HepG2 (cell line): Measurements from ENCODE around the gene HINFP. TPM values are rescaled to one million over a fixed set of nuclear protein-coding genes. Genes with fewer than 3 reads are reported as not detected.

Source experiments
- HMGXB3 ChIP-seq: sonication (generic); formaldehyde crosslinking; IDR thresholded peaks from 2 replicates; pipeline ENCODE4 v1.4.0; 2020; ENCODE audit warnings: missing genetic modification reagents, borderline replicate concordance
- KDM3A ChIP-seq: IDR thresholded peaks from 2 replicates; pipeline ENCODE4 v1.6.1; 2018; ENCODE audit warnings: low read depth, missing compliant biosample characterization
- NFYB ChIP-seq: sonication (generic); formaldehyde crosslinking; IDR thresholded peaks from 2 replicates; pipeline ENCODE4 v1.4.0; 2020; ENCODE audit warnings: missing genetic modification reagents
- SRSF9 ChIP-seq: fragments of 200-400 bp; formaldehyde crosslinking; IDR thresholded peaks from 2 replicates; pipeline ENCODE4 v1.6.1; 2018; ENCODE audit warnings: borderline replicate concordance, mild to moderate bottlenecking, low read depth, low read length; ENCODE audit not compliant: insufficient read depth, poor library complexity, severe bottlenecking
- TEAD3 ChIP-seq: optimal IDR thresholded peaks from 2 replicates; pipeline ENCODE3; 2016; ENCODE audit warnings: borderline replicate concordance
- TOE1 ChIP-seq: sonication (generic); formaldehyde crosslinking; IDR thresholded peaks from 2 replicates; pipeline ENCODE4 v1.4.0; 2020; ENCODE audit warnings: mild to moderate bottlenecking, missing genetic modification reagents
- TOPORS ChIP-seq: sonication (generic); formaldehyde crosslinking; IDR thresholded peaks from 2 replicates; pipeline ENCODE4 v1.8.0; 2023; ENCODE audit warnings: mild to moderate bottlenecking, missing genetic modification reagents
- ZNF142 ChIP-seq: sonication (generic); formaldehyde crosslinking; IDR thresholded peaks from 2 replicates; pipeline ENCODE4 v1.4.0; 2020; ENCODE audit warnings: missing genetic modification reagents
- ZNF232 ChIP-seq: sonication (generic); formaldehyde crosslinking; IDR thresholded peaks from 2 replicates; pipeline ENCODE4 v1.4.0; 2020; ENCODE audit warnings: missing genetic modification reagents, borderline replicate concordance
- ZNF263 ChIP-seq: sonication (generic); formaldehyde crosslinking; IDR thresholded peaks from 2 replicates; pipeline ENCODE4 v1.4.0; 2020; ENCODE audit warnings: missing genetic modification reagents
- ZNF274 ChIP-seq: sonication (generic); formaldehyde crosslinking; IDR thresholded peaks from 2 replicates; pipeline ENCODE4 v1.5.1; 2020; ENCODE audit warnings: mild to moderate bottlenecking, missing genetic modification reagents
- ZNF281 ChIP-seq: sonication (generic); formaldehyde crosslinking; IDR thresholded peaks from 2 replicates; pipeline ENCODE4 v1.4.0; 2020; ENCODE audit warnings: missing genetic modification reagents, borderline replicate concordance
- ZNF546 ChIP-seq: sonication (generic); formaldehyde crosslinking; conservative IDR thresholded peaks from 2 replicates; pipeline ENCODE4 v1.8.1; 2023; ENCODE audit warnings: mild to moderate bottlenecking, missing genetic modification reagents
- polyA plus RNA-seq, 8 experiments: library from polyadenylated mRNA; depleted of rRNA in 3 of 8; stranded (reverse) in 7 of 8; unstranded in 1 of 8; fragments of >200 nt; fragmentation: Illumina TruSeq in 4 of 8; extraction: Trizol in 4 of 8; gene quantifications; 2 replicates each; pipeline versions ENCODE4 v1.2.1 to v1.2.3, GENCODE V29; 2011 to 2016; ENCODE audit warnings: low read depth in 4 of 8, missing spikeins in 1 of 8, mixed read lengths in 1 of 8; ENCODE audit not compliant: insufficient read depth in 1 of 8
- total RNA-seq, 5 experiments: library from RNA; depleted of rRNA; stranded (reverse); fragments of >200 nt; fragmentation: Illumina TruSeq; extraction: Trizol; gene quantifications; 2 replicates each; pipeline ENCODE4 v1.2.3, GENCODE V29; 2016; ENCODE audit warnings: low read depth in 1 of 5

HINFP gene
- total and polyA plus RNA-seq, 2 of the 13 experiments (the other 11 are each of a cell fraction or from before 2014, with no cell fraction given): 15.1 to 21.4 TPM

GRCh38 chr11:119121008-119121810 lies at the start of gene HINFP (continued):
- TF ChIP-seq ZNF142 (CRISPR knock-in tag): peak; percentile 71; the same call in 1 of the 2 replicates
- no peak for TF ChIP-seq ZNF546
- 0 out of 2 replicates have a peak, but pooled peaks have one; percentile 38 for TF ChIP-seq ZNF263 (CRISPR knock-in tag)
- TF ChIP-seq TOPORS (CRISPR knock-in tag): peak; percentile 84; the same call in 1 of the 2 replicates
- TF ChIP-seq KDM3A: no peak
- TF ChIP-seq ZNF281 (CRISPR knock-in tag): 0 out of 2 replicates have a peak, but pooled peaks have one; percentile 10
- no peak for TF ChIP-seq SRSF9
- peak; percentile 19; the same call in 1 of the 2 replicates for TF ChIP-seq HMGXB3 (CRISPR knock-in tag)
- no peak for TF ChIP-seq TOE1 (CRISPR knock-in tag)
- peak; percentile 95 for TF ChIP-seq NFYB (CRISPR knock-in tag)
- peak; percentile 5 for TF ChIP-seq TEAD3 (CRISPR knock-in tag)
- peak; percentile 51; the same call in 1 of the 2 replicates for TF ChIP-seq ZNF274
- TF ChIP-seq ZNF232 (CRISPR knock-in tag): peak; percentile 86; the same call in 1 of the 2 replicates
